ENCODE data around the gene GCG. TPM values are rescaled to one million over a fixed set of nuclear protein-coding genes. Genes with fewer than 3 reads are reported as not detected.

Gene GCG
- total RNA-seq, 1 donor = not detected

DNA sequence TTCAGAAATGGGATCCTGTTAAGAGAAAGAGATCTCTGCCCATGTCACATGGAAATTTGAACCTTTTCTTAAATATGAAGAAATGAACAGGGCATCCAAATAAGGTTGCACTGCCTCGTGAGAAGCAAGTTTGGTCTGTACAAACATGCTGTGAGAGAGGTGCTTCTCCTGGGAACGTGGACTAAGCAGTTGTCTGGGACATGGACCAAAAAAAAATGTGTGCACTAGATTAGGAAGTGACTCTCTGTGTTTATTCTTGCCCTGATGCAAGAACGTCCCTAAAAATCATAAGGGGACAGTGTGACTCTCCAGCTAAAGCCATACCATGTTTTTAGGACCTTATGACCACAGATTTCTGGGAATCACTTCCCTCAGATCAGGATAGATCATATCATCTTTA lies 23.7 kb upstream of the GCG start:
- no peaks in the 10 kb centered on the region for H3K27me3 ChIP-seq (ENCODE audit: insufficient read depth, low read length)
- peak overlapping the region; percentile 7 for H3K27ac ChIP-seq (ENCODE audit: low read depth, low read length)
- no peaks in the 10 kb centered on the region for H4K20me1 ChIP-seq (ENCODE audit: insufficient read depth, low read length)
- no peak for DNase-seq (ENCODE audit: insufficient read length, low spot score, missing footprints)
- peaks cover 8% of the 10 kb centered on the region for H3K79me2 ChIP-seq (ENCODE audit: insufficient read depth, low read length)
- H2AFZ ChIP-seq (ENCODE audit: low read length) = no peak overlapping the region
- no peak overlapping the region for H3K4me2 ChIP-seq (ENCODE audit: insufficient read depth, low read length)
- TF ChIP-seq, protein P1, sequence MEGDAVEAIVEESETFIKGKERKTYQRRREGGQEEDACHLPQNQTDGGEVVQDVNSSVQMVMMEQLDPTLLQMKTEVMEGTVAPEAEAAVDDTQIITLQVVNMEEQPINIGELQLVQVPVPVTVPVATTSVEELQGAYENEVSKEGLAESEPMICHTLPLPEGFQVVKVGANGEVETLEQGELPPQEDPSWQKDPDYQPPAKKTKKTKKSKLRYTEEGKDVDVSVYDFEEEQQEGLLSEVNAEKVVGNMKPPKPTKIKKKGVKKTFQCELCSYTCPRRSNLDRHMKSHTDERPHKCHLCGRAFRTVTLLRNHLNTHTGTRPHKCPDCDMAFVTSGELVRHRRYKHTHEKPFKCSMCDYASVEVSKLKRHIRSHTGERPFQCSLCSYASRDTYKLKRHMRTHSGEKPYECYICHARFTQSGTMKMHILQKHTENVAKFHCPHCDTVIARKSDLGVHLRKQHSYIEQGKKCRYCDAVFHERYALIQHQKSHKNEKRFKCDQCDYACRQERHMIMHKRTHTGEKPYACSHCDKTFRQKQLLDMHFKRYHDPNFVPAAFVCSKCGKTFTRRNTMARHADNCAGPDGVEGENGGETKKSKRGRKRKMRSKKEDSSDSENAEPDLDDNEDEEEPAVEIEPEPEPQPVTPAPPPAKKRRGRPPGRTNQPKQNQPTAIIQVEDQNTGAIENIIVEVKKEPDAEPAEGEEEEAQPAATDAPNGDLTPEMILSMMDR (IDR thresholded peaks at IDR 0.05; ENCODE audit: extremely low read depth, low read depth, low read length) = no peak
- H3K9me3 ChIP-seq (ENCODE audit: low read depth, low read length) = no peaks in the 10 kb centered on the region
- peaks cover 5% of the 10 kb centered on the region for H3K4me1 ChIP-seq (ENCODE audit: insufficient read depth, low read length)
- H3K36me3 ChIP-seq (ENCODE audit: insufficient read depth, low read length) = peaks cover 83% of the 10 kb centered on the region
- no peak overlapping the region for H3K4me3 ChIP-seq (ENCODE audit: insufficient read depth, low read length)

DNA sequence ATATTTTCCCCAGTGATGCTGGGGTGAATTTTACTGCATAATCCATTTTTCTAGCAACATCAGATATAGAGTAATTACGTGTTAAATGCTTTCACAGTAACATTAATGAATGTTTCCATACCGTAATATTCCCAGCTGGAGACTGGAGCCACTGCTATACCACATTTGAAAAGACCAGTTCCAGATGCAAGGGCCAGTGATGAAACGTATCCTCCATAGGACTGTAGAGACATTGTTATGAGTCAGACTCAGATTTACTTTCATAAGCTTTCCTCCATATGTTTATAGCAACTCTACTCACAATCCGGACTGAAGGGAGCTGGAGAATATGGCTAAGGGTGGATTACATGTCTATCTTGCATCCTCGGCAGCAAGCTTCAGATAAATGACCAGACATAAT lies 22.7 kb upstream of the GCG start:
- Histone ChIP-seq H3K79me2 (ENCODE audit: insufficient read depth, low read length) (peaks cover 3% of the 10 kb centered on the region), H3K4me2 (ENCODE audit: insufficient read depth, low read length) (no peak overlapping the region), H3K27me3 (ENCODE audit: insufficient read depth, low read length) (no peaks in the 10 kb centered on the region), H2AFZ (ENCODE audit: low read length) (no peak overlapping the region), H4K20me1 (ENCODE audit: insufficient read depth, low read length) (no peaks in the 10 kb centered on the region), H3K36me3 (ENCODE audit: insufficient read depth, low read length) (peaks cover 84% of the 10 kb centered on the region), H3K4me3 (ENCODE audit: insufficient read depth, low read length) (no peak overlapping the region), H3K9me3 (ENCODE audit: low read depth, low read length) (no peaks in the 10 kb centered on the region), H3K27ac (ENCODE audit: low read depth, low read length) (no peak overlapping the region), H3K4me1 (ENCODE audit: insufficient read depth, low read length) (peaks cover 5% of the 10 kb centered on the region)
- DNase-seq (ENCODE audit: insufficient read length, low spot score, missing footprints) = no peak
- TF ChIP-seq, protein P1 (IDR thresholded peaks at IDR 0.05; ENCODE audit: extremely low read depth, low read depth, low read length) = no peak

DNA sequence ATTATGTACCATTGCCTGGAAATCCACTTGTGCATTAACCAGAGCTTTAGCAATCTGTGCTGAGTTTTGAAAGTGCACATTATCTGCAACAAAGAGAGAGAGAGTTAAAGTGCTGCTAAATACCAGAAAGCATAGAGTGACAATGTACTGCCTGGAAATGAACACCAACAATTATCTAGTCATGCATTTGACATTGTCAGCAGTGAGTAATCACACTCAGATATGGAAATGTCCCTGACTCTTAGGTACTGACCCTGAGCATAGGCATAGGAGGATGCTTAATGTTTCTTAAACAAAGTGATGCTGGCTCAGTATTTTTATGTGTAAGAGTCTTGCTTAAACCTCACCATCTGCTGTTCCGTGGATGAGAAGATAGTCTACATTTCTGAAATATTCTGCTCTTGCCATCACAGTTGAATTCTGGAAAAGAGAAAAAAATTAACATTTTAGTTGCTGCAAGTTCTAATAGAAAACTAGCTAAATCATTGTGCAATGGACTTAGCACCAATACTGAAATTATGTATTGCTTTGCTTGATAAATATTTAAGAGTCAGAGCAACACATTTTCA lies 20.8 kb upstream of the GCG start:
- Histone ChIP-seq H3K4me3 (ENCODE audit: insufficient read depth, low read length) (no peak overlapping the region), H3K79me2 (ENCODE audit: insufficient read depth, low read length) (no peaks in the 10 kb centered on the region), H3K27ac (ENCODE audit: low read depth, low read length) (no peak overlapping the region), H3K36me3 (ENCODE audit: insufficient read depth, low read length) (peaks cover 93% of the 10 kb centered on the region), H4K20me1 (ENCODE audit: insufficient read depth, low read length) (no peaks in the 10 kb centered on the region), H3K4me1 (ENCODE audit: insufficient read depth, low read length) (peaks cover 5% of the 10 kb centered on the region), H3K9me3 (ENCODE audit: low read depth, low read length) (no peaks in the 10 kb centered on the region), H3K27me3 (ENCODE audit: insufficient read depth, low read length) (no peaks in the 10 kb centered on the region), H3K4me2 (ENCODE audit: insufficient read depth, low read length) (no peak overlapping the region), H2AFZ (ENCODE audit: low read length) (no peak overlapping the region)
- no peak for DNase-seq (ENCODE audit: insufficient read length, low spot score, missing footprints)
- TF ChIP-seq, protein P1 (IDR thresholded peaks at IDR 0.05; ENCODE audit: extremely low read depth, low read depth, low read length) = no peak

DNA sequence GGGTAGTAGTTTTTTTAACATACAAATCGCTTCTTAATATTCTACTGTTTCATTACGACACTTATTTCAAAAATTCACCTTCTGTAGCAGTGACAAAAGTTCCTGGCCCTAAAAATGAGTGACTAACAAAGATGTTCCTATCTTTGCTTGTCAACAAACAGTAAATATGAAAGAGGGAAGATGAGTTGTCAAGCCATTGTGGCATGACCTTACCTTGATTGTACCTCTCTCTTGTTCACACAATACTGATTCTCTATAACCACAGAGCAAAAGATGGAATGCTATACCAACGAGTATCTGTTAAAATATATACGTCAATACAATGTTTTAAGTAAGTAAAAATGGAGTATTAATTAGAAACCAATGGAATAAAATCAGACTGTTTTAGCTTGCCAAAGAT lies 14.7 kb upstream of the GCG start:
- Histone ChIP-seq H4K20me1 (ENCODE audit: insufficient read depth, low read length) (no peaks in the 10 kb centered on the region), H3K4me1 (ENCODE audit: insufficient read depth, low read length) (no peaks in the 10 kb centered on the region), H3K27ac (ENCODE audit: low read depth, low read length) (no peak overlapping the region), H3K36me3 (ENCODE audit: insufficient read depth, low read length) (peaks cover 40% of the 10 kb centered on the region), H3K4me2 (ENCODE audit: insufficient read depth, low read length) (no peak overlapping the region), H3K79me2 (ENCODE audit: insufficient read depth, low read length) (no peaks in the 10 kb centered on the region), H3K4me3 (ENCODE audit: insufficient read depth, low read length) (no peak overlapping the region), H2AFZ (ENCODE audit: low read length) (no peak overlapping the region), H3K9me3 (ENCODE audit: low read depth, low read length) (no peaks in the 10 kb centered on the region), H3K27me3 (ENCODE audit: insufficient read depth, low read length) (no peaks in the 10 kb centered on the region)
- TF ChIP-seq, protein P1 (IDR thresholded peaks at IDR 0.05; ENCODE audit: extremely low read depth, low read depth, low read length) = no peak
- DNase-seq (ENCODE audit: insufficient read length, low spot score, missing footprints) = no peak

All from osteoblast (primary cell).